Retina (tissue), 1 donor: ENCODE data around the gene KCNK18.
"Not testable (repeated sequence)": the region's sequence is repeated elsewhere in the genome, so short reads cannot be mapped to it uniquely, and the experiment has no call there.

Experiments
- DNase-seq: peaks from one replicate; pipeline ENCODE4 v3.0.0-alpha.2; 2016

KCNK18 gene

DNA sequence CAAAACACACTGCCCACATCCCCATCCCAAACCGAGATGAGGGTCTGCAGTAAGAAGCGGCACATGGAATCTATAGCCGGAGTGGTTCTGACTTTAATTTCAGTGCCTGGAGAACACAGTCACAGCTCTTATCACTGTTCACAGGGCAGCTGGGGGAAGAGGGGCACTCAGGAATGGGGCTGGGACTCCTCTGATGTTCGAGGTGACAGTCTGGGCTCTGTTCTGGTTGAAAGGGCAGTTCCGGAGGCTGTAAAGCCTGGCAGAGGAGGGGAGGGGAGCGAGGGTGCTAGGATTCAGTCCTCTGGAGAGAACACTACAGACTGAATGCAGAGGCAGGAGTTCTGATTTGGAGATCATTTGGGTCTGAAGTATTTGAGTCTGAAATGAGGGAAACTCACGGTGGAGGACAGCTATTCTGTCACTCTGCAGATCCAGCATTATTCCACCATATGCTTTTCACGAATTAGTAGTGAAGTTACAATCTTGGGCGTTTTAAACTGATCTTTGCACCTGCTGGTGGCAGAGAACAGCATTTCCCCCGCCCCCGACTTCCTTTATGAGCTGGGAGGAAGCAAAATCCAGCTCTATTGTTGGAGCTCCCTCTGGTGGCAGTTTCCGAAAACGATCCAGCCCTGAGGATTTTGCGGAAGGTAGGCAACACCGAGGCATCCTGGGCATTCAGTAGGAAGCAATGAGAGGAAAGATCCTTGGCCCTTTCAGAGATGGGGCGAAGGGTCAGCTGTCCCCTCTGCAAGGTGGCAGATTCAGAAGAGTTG, 22.7 kb upstream of the KCNK18 start:
- DNase-seq, result peak; percentile 95

DNA sequence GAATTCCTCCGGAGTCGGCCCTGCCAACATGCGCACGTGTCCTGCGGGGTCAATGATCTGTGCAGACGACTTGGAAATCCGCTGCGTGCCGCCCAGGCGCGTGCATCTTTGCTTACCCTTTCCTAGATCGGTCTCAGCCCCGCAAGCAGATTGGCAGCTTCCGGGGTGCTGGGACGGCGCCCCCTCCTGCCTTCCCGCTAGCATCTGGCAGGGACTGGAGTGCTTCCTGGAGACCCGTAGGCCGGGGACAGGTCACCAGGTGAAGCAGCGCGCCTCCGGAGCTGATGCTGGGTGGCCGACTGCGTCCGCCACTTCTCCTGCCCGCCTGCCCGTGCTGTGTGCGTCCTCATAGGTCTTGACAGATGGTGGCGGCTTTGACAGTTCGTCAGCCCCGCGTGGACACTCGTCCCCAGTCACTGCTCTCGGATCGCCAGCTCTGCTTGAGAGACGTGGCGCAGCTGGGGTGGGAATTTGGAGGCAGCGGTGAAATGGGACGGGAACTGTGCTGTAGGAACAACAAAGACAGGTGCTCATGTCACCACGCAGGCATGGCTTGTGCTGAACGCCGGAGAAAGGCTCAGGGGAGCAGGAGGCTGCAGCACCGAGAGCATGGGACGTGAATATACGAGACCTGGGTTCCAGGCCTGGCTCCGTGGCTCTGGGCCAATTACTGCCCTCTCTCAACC, 21.9 kb upstream of the KCNK18 start:
- DNase-seq, result peak; percentile 79

DNA sequence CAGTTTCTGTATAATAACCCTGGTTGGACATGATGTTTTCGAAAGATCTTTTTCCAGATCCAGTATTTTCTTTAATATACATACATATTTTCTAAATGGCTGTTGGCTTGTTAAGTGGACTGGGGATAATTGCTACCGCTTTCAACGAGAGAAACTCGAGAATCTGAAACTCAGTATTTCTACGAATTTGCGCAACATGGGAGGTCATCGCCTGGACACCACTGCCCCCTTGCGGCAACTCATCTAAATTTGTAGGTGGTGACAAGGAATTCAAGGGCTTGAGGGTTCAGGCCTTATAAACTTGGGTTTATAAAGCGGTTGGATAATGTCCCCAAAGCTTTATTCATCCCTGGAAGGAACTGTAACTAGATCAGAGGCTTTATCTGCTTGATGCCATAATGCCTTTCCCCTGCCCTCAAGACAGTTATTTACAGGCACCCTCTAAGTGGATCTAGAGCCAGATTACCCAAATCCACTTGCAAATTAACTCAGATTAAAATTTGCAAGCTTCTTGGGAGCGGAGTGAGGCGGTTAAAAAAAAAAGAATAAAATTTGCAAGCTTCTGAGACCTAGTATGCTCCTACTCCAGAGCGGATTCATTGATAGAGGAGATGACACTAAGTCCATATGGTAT, 21.3 kb upstream of the KCNK18 start:
- peak; percentile 84 for DNase-seq

GRCh38 chr10:117178190-117178589, 19.1 kb upstream of the KCNK18 start:
- DNase-seq, result no peak

GRCh38 chr10:117184296-117184695, 13.0 kb upstream of the KCNK18 start:
- DNase-seq, result no peak

GRCh38 chr10:117184821-117185220, 12.5 kb upstream of the KCNK18 start:
- no peak for DNase-seq

DNA sequence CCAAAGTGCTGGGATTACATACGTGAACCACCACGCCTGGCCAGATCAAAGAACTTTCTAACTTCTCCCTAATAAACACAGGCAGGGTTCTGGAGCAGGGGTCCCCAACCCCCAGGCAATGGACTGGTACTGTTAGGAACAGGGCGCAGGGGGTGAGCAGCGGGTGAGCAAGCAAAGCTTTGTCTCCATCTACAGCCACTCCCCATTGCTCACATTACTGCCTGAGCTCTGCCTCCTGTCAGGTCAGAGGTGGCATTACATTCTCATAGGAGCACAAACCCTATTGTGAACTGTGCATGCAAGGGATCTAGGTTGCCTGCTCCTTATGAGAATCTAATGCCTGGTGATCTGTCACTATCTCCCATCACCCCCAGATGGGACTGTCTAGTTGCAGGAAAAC, 11.5 kb upstream of the KCNK18 start:
- DNase-seq, result not testable (repeated sequence)

- peak; percentile 19 for DNase-seq
These were observed 10.3 kb upstream of the KCNK18 start for GRCh38 chr10:117186832-117187615.

GRCh38 chr10:117188371-117188770, 8.9 kb upstream of the KCNK18 start:
- no peak for DNase-seq

DNA sequence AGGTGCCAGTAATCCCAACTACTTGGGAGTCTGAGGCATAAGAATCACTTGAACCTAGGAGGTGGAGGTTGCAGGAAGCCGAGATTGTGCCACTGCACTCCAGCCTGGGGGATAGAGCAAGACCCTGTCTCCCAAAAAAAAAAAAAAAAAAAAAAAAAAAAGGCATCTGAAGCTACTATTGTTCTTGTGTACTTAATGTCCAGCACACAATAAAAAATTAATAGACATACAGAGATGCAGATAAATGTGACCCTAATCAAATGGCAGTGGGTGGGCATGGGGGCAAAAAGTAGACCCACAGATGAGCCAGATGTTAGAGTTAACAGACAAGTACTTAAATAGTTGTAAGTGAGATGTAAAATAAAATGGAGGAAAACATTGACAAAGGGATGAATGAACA, 7.7 kb upstream of the KCNK18 start:
- DNase-seq, result no peak

DNA sequence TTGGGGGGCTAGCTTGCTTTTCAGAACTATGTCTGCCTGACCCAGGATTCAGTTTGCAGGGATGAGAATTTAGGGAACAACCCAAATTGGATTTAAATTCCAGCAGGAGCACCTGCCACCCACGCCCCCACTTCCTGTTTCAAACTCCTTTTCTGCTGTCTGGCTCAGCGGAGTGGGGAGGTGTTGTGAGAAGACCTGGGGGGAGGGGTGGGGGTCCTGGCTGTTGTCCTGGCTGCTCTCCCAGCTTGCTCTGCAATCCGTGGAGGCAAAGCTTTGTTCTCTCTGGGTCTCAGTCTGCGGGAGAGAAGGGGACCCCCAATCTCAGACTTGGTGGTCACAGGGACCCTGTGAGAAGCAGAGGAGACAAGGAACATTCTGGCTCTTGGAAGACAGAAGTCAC, 799 bp downstream of the KCNK18 start:
- no peak for DNase-seq

GRCh38 chr10:117201826-117202225, 4.5 kb downstream of the KCNK18 start:
- no peak for DNase-seq

GRCh38 chr10:117204316-117204715, 7.0 kb downstream of the KCNK18 start:
- DNase-seq, result no peak

DNA sequence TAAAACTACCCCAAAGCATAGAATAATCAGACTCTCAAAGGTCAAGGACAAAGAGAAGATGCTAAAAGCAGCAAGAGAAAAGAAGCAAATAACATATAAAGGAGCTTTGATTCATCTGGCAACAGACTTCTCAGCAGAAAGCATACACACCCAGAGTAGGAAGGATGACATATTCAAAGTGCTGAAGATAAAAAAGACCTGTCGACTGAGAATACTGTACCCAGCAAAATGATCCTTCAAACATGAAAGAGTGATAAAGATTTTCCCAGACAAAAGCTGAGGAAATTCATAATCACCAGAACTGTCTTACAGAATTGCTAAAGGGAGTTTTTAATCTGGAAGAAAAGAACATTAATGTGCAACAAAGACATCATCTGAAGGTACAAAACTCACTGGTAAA, 14.9 kb downstream of the KCNK18 start:
- no peak for DNase-seq

GRCh38 chr10:117214401-117214800, 17.1 kb downstream of the KCNK18 start:
- no peak for DNase-seq

- no peak for DNase-seq
These were observed 17.8 kb downstream of the KCNK18 start for GRCh38 chr10:117215079-117215478.

GRCh38 chr10:117216028-117216427, 18.7 kb downstream of the KCNK18 start:
- peak; percentile 24 for DNase-seq

DNA sequence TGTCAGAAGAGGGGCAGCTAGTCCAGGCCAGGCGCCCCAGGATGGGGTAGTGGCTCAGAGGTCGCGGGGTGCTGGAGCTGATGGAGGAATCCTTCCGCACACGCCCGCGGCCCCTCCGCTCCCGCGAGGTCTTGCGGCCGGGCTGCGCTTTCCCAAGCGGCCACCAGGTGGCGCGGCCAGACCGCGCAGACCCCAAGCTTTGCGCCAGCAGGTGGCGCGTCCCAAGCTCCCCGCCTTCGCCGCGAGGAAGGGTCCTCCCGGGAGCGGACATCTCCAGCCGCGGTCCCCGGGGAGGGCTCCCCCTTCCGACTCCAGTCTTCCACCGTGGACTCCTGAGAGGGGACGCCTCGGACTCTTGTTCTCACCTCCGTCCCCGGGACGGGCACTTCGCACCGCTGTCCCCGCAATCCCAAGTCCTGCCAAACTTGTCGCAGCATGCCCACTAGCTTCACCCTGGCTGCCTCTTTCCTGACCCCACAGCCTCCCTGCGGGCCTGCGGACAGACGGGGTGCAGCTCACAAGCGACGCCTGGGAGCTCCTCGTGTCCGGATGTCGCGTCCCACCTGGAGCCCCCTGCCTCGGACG, 19.4 kb downstream of the KCNK18 start:
- peak; percentile 95 for DNase-seq

DNA sequence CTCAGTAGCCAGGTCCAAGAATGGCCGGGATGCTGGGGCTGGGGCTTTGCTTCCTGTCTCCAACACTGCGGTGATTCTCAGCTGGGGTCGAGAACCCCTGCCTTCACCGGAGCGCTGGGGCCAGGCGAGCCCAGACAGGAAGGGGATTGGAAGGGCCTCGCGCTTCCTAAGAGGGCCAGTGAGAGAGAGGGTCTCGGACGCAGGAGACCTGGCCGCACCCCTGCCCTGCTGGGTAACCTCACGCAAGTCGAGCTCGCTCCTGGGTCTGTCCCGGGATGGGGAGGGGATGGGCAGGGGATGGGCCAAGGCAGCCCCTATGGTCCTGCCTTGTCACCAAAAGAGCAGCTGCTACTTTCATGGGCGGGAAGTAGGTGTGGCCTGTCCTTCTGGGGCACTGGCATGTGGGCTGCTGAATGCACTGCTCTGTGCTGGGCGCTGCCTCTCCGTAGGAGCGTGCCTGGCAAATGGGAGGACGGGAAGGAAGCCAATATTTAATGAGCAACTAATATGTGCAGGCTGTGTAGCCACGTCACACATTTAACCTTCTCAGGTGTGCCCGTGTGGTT, 20.0 kb downstream of the KCNK18 start:
- DNase-seq, result no peak

DNA sequence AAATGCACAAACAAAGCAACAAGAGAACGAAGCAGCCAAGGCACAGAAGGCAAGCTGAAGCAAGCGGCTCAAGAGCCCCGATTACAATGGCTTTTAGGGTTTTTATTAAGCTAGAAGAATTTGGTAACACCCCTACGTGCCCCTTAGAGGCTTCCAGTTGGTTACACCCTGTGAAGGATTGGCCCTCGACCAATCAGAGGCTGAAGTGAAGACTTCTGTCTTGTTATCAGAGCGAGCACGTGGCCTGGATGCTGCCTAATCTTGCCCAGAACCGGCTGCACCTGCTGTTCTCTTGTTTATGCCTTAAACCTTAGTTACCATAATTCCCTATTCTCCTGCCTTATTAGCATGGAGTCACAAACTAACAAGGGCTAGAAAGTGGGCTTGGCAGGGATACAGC, 21.4 kb downstream of the KCNK18 start:
- DNase-seq, result no peak

- DNase-seq, result peak; percentile 60
These were observed 23.9 kb downstream of the KCNK18 start for GRCh38 chr10:117221156-117221711.

GRCh38 chr10:117222552-117222951, 25.3 kb downstream of the KCNK18 start:
- DNase-seq, result no peak
